ENCODE results near the gene ZCCHC24. TPM values are rescaled to one million over a fixed set of nuclear protein-coding genes. Genes with fewer than 3 reads are reported as not detected.

ZCCHC24 gene
- total RNA-seq, 4 donors from 2014 or later, result 2.8 to 39.6 (median 9.3) TPM

DNA sequence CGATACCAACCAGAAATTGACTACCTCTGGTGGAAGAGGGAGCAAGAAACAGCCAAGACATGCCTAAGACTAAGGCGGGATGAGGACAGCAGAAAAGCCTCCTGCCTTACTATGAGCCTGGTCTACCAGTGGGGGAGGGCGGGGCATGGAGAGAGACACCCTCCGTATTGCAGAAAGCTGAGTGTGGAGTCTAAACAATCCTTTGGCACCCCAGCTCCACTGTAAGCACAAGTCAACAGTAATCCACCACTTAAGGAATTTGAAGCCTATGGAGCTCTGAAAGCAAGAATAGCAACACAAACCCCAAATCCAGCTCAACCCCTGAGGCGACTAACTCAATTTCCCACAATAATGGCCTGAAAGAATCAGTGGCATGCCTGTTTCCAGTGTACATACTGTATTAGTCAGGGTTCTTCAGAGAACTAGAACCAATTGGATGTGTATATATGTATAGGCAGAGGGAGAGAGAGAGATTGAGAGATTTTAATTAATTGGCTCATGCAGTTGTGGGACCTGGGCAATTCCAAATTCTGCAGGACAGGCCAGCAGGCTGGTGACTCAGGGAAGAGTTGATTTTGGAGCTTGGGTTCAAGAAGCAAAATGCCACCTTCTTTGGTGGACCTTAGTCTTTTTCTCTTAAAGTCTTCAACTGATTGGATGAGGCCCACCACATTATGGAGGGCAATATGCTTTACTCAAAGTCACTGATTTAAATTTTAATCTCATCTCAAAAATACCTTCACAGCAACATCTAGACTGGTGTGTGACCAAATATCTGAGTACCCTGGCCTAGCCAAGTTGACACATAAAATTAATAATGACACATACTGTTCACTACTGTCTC, 84.7 kb downstream of the ZCCHC24 start:
- no peak overlapping the region for H3K27ac ChIP-seq
- no peaks in the 10 kb centered on the region for H3K9me3 ChIP-seq
- no peak for TF ChIP-seq POLR2A (IDR thresholded peaks at IDR 0.05)
- TF ChIP-seq, protein P1, sequence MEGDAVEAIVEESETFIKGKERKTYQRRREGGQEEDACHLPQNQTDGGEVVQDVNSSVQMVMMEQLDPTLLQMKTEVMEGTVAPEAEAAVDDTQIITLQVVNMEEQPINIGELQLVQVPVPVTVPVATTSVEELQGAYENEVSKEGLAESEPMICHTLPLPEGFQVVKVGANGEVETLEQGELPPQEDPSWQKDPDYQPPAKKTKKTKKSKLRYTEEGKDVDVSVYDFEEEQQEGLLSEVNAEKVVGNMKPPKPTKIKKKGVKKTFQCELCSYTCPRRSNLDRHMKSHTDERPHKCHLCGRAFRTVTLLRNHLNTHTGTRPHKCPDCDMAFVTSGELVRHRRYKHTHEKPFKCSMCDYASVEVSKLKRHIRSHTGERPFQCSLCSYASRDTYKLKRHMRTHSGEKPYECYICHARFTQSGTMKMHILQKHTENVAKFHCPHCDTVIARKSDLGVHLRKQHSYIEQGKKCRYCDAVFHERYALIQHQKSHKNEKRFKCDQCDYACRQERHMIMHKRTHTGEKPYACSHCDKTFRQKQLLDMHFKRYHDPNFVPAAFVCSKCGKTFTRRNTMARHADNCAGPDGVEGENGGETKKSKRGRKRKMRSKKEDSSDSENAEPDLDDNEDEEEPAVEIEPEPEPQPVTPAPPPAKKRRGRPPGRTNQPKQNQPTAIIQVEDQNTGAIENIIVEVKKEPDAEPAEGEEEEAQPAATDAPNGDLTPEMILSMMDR (IDR thresholded peaks at IDR 0.05), result no peak
- no peaks in the 10 kb centered on the region for H3K27me3 ChIP-seq
- no peak overlapping the region for H3K4me3 ChIP-seq
- no peaks in the 10 kb centered on the region for H3K4me1 ChIP-seq
- DNase-seq, result peak in 1 of 3 donors; percentile 39
- no peaks in the 10 kb centered on the region for H3K36me3 ChIP-seq

DNA sequence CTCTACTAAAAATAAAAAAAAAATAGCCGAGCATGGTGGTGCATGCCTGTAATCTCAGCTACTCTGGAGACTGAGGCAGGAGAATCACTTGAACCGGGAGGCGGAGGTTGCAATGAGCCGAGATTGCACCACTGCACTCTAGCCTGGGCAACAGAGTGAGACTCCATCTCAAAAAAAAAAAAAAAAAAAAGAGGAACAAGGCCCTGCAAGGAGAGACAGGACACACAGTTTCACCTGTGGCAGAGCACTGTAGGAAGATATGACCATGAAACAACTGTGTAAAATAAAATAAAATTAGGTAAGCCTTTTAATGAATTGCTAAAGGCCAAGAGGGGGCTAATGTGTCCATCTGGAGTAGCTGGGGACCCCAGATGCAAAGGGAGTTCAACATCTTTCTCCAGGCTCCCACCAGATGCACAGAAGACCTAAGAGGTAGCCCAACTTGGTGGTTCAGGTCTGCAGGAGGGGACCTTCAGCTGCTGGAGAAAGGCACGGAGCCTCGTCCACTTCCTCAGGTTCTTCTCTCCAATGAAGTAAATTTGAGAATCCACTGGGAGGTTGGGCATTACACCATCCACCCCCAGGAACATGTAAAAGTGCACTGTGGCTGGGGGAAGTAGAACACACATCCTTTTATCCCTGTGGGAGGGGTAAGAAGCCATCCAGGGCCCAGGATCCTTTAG, 85.5 kb downstream of the ZCCHC24 start:
- Histone ChIP-seq H3K36me3 (peaks cover 0 to 5% (median 0%) of the 10 kb centered on the region in 3 donors), H3K27ac (no peak overlapping the region)
- DNase-seq, result no peak

DNA sequence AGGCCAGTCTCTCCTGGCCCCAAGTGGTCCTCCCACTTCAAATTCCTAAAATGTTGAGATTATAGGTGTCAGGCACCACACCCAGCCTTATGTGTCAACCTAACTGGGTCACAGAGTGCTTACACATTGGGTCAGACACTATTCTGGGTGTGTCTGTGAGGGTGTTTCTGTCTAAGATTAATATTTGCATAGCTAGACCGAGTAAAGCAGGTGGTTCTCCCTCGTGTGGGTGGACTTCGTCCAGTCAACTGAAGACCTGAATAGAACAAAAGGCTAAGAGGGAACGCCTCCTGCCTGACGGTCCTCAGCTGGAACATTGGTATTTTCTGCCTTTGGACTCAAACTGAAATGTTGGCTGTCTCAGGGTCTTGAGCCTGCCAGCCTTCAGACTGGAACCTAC, 86.6 kb downstream of the ZCCHC24 start:
- no peaks in the 10 kb centered on the region for H3K27me3 ChIP-seq
- H3K9me3 ChIP-seq, result no peaks in the 10 kb centered on the region
- peaks cover 0 to 17% (median 0%) of the 10 kb centered on the region in 3 donors for H3K36me3 ChIP-seq
- no peak overlapping the region for H3K4me3 ChIP-seq
- peak overlapping the region in 1 of 4 donors; percentile 12 for H3K27ac ChIP-seq
- DNase-seq, result peak in 1 of 3 donors; percentile 61
- no peaks in the 10 kb centered on the region for H3K4me1 ChIP-seq
- no peak for TF ChIP-seq POLR2A (IDR thresholded peaks at IDR 0.05)
- TF ChIP-seq, protein P1 (IDR thresholded peaks at IDR 0.05), result no peak

More for the DNA sequence above, 85.5 kb downstream of the ZCCHC24 start:
- no peaks in the 10 kb centered on the region for H3K4me1 ChIP-seq
- no peaks in the 10 kb centered on the region for H3K27me3 ChIP-seq
- H3K9me3 ChIP-seq, result no peaks in the 10 kb centered on the region
- H3K4me3 ChIP-seq, result no peak overlapping the region
- no peak for TF ChIP-seq POLR2A (IDR thresholded peaks at IDR 0.05)
- TF ChIP-seq, protein P1 (IDR thresholded peaks at IDR 0.05), result no peak

DNA sequence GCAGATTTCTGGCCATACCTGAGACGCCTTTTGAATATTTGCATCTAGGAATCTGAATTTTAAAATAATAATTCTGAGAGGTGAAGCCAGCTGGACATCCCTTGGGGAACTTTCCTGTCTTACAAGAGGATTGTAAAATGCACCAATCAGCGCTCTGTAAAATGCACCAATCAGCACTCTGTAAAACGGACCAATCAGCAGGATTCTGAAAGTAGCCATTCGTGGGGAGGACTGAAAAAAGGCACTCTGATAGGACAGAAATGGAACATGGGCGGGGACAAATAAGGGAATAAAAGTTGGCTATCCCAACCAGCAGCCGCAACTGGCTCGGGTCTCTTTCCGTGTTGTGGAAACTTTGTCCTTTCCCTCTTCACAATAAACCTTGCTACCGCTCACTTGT, 88.2 kb downstream of the ZCCHC24 start:
- H3K4me1 ChIP-seq, result no peaks in the 10 kb centered on the region
- H3K36me3 ChIP-seq, result peaks cover 0 to 33% (median 0%) of the 10 kb centered on the region in 3 donors
- DNase-seq, result no peak
- TF ChIP-seq POLR2A (IDR thresholded peaks at IDR 0.05), result no peak
- TF ChIP-seq, protein P1 (IDR thresholded peaks at IDR 0.05), result no peak
- H3K4me3 ChIP-seq, result no peak overlapping the region
- no peak overlapping the region for H3K27ac ChIP-seq
- no peaks in the 10 kb centered on the region for H3K9me3 ChIP-seq
- H3K27me3 ChIP-seq, result no peaks in the 10 kb centered on the region

DNA sequence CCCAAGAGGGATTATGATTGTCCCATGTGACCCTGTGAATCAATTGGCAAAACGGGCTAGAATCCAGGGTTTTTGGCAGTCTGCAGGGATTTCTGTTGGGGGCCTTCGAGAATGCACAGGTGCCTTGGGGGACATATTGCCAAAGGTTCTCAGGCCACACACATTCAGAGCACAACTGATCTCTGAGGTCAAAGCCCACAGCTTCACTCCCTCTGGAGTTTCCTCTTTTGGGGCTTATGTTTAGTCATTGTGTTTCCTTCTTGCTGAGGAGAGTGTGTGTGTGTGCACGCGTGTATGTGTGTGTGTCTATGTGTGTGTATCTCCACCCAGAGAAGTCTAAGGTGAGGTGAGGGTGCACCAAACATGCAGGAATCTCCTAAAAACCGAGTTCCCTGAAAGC, 89.3 kb downstream of the ZCCHC24 start:
- no peak overlapping the region for H3K4me3 ChIP-seq
- no peaks in the 10 kb centered on the region for H3K9me3 ChIP-seq
- no peaks in the 10 kb centered on the region for H3K27me3 ChIP-seq
- peak in 1 of 3 donors; percentile 37 for DNase-seq
- peaks cover 0 to 44% (median 0%) of the 10 kb centered on the region in 3 donors for H3K36me3 ChIP-seq
- no peaks in the 10 kb centered on the region for H3K4me1 ChIP-seq
- no peak overlapping the region for H3K27ac ChIP-seq
- TF ChIP-seq, protein P1 (IDR thresholded peaks at IDR 0.05), result no peak
- TF ChIP-seq POLR2A (IDR thresholded peaks at IDR 0.05), result no peak

All from Peyer's patch (tissue), 4 donors.